GM19468 (cell line): ENCODE data around the gene CLEC3B.
A peak's percentile ranks its signal among the peaks of the same experiment; 100 is the strongest.
"Not testable (repeated sequence)": the region's sequence is repeated elsewhere in the genome, so short reads cannot be mapped to it uniquely, and the experiment has no call there.

Experiments
- ATAC-seq: cut with Tn5 transposase; IDR thresholded peaks from one replicate; pipeline ENCODE4 v1.9.1; 2021; ENCODE audit warnings: mild to moderate bottlenecking, moderate library complexity, moderate number of reproducible peaks; ENCODE audit not compliant: unreplicated experiment; ENCODE audit errors: extremely low read depth

Gene CLEC3B

DNA sequence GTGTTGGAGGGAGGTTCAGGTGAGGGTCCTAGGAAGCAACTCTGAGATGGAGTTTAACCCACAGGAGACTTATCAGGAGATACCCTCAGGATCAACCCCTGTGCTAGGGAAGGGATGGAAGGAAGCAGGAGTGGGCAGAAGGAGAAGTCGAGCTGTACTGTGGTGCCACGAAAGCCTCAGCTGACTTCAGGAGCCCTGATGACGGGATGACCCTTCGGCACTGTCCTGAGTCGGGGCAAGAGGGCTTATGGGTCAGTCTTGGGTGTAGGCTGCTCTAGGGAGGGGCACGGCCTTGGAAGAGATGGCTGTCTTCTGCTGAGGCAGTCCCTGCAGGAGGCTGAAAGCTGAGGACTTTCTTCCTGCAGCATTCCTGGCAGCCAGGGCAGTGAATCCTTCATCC, 7.7 kb downstream of the CLEC3B start:
- no peak for ATAC-seq

GRCh38 chr3:45034612-45035252, 8.6 kb downstream of the CLEC3B start:
- no peak for ATAC-seq

GRCh38 chr3:45035441-45036301, 9.6 kb downstream of the CLEC3B start:
- ATAC-seq: no peak

GRCh38 chr3:45037720-45038455, 11.8 kb downstream of the CLEC3B start:
- peak; percentile 35 for ATAC-seq

DNA sequence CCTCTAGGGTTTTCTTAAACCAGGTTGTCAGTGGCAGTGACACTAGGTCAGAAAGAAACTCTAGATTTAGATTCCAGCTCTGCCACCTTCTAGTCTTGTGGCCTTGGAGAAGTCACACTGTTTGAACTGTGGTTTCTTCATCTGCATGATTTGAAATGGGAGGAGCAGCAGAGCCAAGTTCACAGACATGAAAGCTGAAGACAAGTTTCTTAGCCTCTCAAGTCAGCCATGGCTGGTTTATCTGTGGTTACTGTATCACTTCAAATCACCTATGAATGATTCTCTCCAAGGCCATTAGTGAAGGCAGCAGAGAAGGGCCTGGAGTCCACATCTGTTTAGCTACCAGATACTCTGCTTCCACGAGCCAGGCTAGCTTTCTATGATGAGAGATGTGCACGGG, 15.6 kb downstream of the CLEC3B start:
- ATAC-seq: no peak

DNA sequence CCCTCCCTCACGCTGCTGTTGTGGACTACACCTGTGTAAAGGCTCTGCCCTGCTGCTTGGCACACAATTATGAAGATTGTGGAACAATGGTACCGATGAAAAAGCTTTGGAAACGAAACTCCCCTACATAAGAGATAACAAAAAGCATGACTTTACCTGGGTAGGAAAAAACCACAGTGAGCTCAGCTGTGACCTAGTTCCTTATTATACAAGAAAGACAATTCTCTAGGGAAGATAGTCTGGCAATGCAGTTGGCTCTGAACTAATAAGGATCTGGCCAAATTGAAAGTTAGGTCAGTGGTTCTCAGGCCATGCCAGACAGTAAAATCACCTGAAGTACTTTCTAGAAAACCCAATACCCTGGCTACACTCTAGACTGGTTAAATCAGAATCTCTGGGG, 16.1 kb downstream of the CLEC3B start:
- no peak for ATAC-seq

DNA sequence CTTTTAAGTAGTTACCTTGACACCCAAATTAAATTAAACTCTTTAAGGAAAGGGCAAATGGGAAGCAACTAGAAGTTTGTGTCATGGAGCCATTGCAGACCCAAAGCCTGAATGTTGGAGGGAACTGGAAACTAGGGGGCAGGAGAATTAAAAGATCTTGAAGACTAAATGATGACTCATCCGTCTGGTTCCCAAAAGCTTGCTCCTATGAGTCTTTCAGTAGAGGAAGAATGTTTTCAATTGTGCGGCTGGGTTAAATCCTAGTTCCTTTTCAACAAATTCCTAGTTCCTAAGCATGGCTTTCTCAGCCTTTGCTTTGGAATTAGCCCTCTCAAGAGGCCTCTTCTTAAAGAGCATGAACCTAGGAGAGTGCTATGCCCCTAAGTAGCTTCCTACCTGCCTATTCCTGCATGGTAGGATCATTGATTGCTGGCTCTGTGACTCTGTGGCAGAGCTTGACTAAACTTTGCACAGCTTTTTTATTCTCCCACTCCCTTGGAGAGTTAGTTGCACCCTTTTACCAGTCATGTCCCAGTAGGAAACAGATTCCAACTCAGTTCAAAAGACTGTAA, 17.7 kb downstream of the CLEC3B start:
- ATAC-seq: no peak

DNA sequence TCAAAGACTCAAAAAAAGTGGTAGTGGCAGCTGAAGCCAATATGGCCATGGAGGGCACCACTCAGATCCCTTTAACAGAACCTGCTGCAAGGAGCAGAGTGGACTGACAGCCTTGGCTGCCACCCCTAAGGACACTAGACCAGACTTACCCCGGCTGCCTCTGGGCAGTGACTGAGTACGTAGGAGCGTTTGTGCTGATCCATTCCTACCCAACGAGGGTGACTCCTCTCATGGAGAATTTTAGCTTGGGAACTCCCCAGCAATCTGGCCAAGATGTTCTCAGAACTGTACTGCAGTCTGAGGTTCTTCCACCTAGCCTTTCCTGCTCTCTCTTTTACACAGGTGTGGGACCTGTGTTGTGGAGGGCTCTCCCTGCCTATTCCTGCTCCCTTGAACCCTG, 22.1 kb downstream of the CLEC3B start:
- ATAC-seq: no peak

DNA sequence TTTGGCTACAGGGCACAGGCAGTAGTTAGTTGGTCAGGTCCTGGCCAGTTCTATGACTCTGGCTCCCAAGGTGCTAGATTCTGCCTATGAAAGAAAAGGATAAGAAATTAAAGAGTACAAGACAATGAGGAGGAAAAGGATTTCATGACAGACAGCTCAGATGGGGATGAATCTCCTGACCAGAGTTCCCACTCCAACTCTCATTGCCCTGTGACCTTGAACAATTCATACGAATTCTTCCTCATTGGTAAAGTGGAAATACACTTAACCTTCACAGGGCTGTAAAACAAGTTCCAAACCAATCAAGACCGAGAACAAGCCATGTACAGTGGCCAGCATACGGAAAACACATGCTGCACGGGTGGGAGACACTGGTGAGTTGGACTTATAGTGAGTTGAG, 23.7 kb downstream of the CLEC3B start:
- ATAC-seq: no peak

- ATAC-seq: no peak
Observed at GRCh38 chr3:45051685-45052084, 25.6 kb downstream of the CLEC3B start.

GRCh38 chr3:45053805-45054195, 27.7 kb downstream of the CLEC3B start:
- not testable (repeated sequence) for ATAC-seq

DNA sequence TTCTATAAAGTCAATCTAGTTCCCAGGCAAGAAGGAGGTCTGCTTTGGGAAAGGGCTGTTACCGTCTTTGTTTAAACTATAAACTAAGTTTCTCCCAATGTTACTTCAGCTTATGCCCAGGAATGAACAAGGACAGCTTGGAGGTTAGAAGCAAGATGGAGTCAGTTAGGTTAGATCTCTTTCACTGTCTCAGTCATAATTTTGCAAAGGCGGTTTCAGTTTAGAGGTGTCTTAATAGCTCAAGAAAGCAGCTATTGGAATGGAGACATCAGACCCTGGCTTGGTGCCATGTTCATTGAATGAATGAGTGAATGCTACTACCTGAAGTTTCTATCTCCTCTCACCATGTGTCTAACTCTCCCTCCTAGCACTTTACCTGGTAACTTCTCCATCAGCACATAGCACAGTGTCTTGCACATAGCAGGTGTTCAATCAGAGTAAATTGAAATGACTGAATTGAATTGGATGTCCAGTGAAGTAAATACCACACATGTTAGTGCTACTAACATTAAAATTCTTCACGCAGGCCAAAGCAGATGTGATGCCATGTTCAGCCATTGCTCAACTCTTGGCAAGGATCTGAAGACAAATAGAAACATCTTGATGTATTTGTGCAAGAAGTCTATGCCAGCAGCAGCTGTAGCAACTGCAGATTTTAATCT, 28.2 kb downstream of the CLEC3B start:
- ATAC-seq: no peak

DNA sequence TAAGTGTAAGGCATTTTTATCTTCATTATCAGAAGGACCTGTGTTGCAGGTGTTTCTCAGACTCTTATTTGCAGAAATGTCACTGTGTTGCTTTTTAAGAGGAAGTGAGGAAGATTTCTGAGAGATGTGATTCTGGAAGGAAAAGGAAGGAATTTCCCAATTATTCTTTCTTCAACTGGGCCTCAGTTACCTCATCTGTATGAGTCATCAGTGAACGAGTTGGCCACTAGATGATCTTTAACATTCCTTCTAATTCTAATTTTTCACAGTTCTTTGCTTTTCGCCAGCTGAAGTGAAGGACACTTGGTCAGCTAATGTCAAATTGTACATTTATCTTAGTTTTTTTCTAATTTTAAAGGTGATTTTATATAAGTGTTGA, 28.9 kb downstream of the CLEC3B start:
- no peak for ATAC-seq

DNA sequence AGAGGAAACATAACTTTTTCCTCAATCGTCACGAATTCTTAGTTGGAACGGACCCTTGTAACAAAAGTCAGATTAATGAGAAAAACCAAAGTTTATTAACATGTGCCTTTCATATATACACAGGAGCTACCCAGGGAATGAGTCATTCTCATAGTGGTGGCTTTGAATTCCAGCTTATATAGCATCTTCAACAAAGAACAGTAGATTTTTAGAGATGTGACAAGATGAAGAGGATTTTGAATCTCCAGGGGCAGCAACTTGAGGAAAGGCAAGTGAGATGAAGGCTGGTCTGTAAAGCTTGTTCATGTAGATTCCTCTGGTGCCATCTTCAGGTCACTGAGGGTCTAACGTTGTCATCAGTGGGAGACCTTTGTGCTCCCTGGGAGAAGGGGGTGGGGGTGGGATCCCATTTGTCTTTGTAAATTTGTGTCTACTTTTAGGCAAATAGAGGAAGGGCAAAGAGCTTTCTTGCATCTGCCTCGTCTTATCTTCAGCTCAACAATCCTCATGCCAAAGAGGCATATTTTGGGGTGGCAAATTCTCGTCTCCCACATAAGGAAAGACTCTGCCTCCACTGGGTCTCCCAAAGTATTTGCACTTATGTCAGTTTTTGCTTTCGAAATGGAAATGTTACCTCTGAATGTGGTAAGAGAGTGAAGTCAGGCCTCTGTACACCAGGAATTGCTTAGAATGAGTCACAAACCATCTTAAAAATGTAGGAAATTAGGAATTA, 29.5 kb downstream of the CLEC3B start:
- no peak for ATAC-seq

DNA sequence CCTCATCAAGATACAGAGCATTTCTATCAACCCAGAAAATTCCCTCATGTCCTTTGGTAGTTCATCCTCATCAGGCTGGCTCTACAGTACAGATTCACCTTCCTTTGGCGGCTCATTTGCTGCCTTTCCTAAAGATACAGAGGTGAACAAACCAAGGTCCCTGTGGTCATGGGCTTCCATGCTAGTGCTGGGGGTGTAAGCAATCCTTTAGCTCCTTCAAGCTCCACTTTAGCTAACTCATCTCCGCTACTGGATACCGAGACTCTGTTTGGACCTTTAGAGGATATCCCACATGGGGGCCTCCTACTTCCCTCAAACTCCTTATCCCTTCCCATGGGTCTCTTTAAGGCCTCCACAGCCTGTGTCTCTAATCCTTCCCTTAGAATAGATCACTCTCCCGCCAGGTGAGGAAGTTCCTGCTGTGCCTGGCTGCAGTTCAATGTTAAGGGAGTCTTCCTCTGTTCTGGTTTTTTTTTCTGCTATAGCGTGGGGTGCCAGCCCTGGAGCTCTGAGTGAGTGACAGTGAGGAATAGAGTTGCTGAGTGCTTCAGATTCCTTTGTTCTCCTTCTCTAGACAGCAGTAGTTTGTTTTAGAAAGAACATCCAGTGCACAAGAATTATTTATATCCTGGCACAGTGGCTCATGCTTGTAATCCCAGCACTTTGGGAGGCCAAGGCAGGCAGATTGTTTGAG, 30.7 kb downstream of the CLEC3B start:
- no peak for ATAC-seq

DNA sequence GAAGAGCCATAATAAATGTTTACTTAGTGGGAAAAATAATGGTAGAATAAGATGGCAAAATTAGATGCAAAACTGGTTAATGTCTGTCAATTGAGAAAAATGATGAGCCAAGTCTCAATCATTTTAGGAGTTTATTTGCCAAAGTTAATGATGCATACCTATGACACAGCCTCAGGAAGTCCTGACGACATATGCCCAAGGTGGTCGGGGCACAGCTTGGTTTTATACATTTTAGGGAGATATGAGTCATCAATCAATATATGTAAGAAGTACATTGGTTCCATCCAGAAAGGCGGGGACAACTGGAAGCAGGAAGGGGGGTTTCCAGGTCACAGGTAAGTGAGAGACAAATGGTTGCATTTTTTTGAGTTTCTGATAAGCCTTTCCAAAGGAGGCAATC, 31.5 kb downstream of the CLEC3B start:
- ATAC-seq: no peak

DNA sequence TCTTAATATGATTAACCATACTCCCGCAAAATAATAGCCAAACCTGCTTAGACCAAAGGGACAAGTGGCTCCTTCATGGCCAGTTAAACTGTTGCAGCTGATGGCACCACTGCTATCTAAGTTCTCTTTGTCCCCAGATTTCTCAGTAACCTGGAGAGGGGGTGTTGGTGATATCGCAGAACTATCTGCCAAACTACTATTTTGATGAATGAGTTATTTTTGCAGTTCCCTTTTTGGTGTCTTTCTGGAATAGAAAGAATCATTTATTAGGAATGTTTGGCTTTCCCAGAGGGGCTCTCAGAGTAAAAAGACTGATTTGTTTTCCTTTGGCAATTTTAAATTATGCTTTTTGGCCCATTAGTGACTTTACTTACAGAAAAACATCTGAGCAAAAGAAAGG, 33.0 kb downstream of the CLEC3B start:
- ATAC-seq: no peak

DNA sequence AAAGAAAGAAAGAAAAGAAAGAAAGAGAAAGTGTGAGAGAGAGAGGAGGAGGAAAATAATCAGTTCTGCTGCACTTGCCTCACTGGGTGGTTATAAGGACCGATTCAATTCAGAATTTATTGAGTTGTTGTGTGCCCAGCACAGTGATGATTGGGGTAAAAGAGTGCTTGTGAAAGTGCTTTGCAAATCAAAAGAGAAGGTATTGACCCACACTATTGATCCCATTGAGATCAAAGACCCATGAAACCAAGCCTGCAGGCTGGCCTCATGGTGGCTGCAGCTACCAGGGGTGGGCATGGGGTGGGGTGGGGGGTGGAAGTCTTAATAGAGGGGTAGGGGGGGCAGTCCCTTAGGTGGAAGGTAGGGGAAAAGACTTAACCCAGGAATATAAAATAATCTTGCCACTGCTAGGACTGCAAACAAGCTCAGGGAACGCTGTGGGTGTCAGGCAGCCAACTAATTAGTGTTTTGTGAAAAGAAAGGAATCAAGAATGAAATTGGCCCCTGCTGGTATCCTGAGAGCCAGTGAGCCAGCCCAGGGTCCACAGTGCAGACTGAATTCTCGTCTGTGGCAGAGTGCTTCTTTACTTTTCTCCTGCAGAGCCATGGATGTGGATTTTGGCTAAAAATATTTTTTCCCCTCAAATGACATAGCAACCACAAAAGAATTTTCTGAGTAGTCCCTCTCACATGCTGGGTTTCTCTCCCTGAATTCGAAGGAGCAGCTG, 34.2 kb downstream of the CLEC3B start:
- no peak for ATAC-seq

DNA sequence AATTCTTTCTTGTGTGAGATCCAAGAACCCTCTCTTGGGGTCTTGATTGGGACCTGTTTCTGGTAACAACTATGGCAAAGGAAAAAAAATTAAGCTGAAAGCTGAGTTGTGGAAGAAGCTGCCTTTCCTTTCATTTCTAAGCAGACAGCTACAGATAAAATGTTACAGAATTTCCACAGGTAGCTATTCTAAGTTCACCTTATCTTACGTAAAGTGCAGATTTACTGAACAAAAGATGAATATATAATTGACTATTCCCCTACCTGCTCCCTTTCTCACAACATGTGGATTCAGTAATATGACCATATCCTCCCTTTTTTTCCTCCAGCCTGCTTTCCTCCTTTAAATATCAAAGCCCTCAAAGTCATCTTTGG, 36.6 kb downstream of the CLEC3B start:
- ATAC-seq: no peak
